ENCODE results near the gene LDB1. TPM values are rescaled to one million over a fixed set of nuclear protein-coding genes. Genes with fewer than 3 reads are reported as not detected.

Gene LDB1
- total RNA-seq = 10 to 100 TPM; 26.2 to 54.0 (median 27.3) TPM

DNA sequence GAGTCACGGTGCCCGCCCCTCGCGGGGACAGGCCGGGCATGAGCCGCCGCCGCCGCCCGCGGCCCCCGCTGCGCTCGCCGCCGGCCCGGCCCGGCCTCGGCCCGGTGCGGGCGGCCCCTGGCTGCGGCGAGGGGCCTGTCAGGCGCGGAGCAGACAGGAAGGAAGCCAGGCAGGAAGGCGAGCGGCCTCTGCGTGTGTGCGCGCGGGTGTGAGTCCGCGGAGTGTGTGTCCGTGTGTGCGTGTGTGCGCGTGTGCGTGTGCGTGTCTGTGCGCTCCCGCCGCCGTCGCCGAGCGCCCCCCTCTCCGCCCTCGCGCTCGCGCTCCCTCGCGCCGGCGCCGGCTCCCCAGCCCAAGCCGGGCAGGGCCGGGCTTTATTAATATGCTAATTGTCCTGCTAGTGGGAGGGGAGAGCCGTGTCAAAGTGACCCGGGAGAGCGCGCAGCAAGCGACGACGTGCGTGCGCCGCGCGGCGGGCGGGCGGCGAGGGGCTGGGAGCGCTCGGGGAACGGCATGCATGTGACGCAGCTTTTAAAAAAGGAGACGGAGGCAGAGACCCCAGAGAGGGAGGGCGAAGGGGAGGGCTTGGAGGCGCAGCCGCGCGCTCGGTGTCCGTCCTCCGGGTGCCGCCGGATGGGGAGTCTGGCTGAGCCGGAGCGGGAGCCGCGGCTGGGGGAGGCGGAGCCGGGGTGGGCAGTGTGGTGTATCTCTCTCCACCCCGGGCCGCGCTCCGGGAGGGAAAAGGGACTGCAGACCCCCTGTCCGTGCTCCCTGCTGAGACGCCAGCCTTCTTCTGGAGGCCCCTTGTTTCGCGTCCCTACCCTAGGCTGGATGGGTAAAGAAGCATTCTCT is at the start of gene LDB1:
Gene LDB1 (minus strand): TSS at position 227 of the 849 bp plus-strand sequence. CDS start 258 bp downstream, outside the sequence.
- WGBS, 2 donors = 0 to 1% methylated on average over 17 to 54 of the region's 104 CpGs

DNA sequence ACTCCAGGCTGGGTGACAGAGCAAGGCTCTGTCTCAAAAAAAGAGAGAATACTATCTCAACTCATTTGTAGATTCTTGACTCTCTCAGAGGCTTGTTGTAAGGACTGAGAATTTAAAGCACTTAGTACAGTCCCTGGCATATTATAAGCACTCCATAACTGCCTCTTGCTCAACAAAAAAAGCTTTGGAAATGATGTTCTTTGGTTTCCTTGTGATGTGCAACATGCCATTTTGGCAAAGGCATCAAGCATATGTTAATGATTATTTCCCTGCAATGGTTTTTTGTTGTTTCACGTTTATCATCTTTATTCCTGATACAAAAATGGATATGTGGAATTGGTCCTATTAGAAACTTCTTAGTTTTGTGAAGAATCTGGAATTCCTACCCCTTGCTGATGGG is 47.7 kb upstream of the LDB1 start:
- intact Hi-C loops (cut with DNase I) = no loop called here
- peaks cover 0 to 20% (median 0%) of the 10 kb centered on the region in 3 donors for H3K36me3 ChIP-seq
- TF ChIP-seq POLR2A (IDR thresholded peaks at IDR 0.05) (no peak), CTCF (IDR thresholded peaks at IDR 0.05) (no peak)
- H3K4me3 ChIP-seq = no peak overlapping the region
- no peaks in the 10 kb centered on the region for H3K27me3 ChIP-seq
- H3K9me3 ChIP-seq = no peaks in the 10 kb centered on the region
- 32 to 60% methylated on average over 1 of the region's 1 CpG for WGBS, 2 donors
- H3K27ac ChIP-seq = no peak overlapping the region
- H3K4me1 ChIP-seq = peaks cover 0 to 14% (median 0%) of the 10 kb centered on the region in 3 donors
- DNase-seq = no peak

More for the DNA sequence above, at the start of gene LDB1:
- intact Hi-C loops (cut with DNase I) = no loop called here
- DNase-seq = no peak
- TF ChIP-seq POLR2A (IDR thresholded peaks at IDR 0.05) (peak in 3 of 4 donors; percentile 78 to 95 (median 94)), CTCF (IDR thresholded peaks at IDR 0.05) (peak in 3 of 6 experiments; percentile 22 to 38 (median 24))
- H3K36me3 ChIP-seq = no peaks in the 10 kb centered on the region
- peak within 1 kb of the TSS; percentile 96 to 100 (median 98) for H3K27ac ChIP-seq
- H3K4me1 ChIP-seq = peaks cover 38 to 64% (median 47%) of the 10 kb centered on the region in 3 donors
- H3K9me3 ChIP-seq = no peaks in the 10 kb centered on the region
- peak within 1 kb of the TSS; percentile 69 to 92 (median 88) for H3K4me3 ChIP-seq
- H3K27me3 ChIP-seq = no peaks in the 10 kb centered on the region

DNA sequence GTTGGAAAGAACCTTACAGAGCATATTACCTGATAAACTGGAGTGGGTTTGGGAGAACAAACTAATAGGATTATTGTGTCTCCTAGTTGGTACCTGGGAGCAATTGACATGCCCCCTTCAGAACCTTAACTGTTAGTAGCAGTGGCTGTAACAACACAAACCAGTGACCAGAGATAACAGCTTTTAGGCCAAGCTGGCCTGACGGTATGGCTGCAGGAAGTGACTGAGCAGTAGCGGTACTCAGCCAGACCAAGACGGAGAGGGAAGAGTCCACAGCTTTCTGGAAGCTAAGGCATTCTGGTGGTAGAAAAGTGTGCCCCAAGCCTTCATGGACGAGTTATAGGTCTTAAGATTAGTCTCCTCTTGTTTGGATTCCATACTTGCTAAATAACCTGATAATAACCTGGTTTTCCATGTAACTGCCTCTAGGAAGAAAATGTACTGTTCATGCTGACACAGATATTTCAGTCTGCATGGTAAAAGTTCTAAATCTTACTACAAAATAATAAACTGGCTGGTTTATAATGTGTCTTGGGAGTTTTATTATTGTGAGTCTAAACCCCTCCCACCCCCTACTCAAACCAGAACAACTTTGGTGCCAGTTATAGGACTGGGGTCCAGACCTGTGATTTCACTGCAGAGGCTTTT is 43.3 kb upstream of the LDB1 start:
- no peak for TF ChIP-seq CTCF (IDR thresholded peaks at IDR 0.05)
- no peak for TF ChIP-seq POLR2A (IDR thresholded peaks at IDR 0.05)
- Histone ChIP-seq H3K4me1 (no peaks in the 10 kb centered on the region), H3K4me3 (no peak overlapping the region), H3K9me3 (no peaks in the 10 kb centered on the region), H3K36me3 (peaks cover 33 to 64% (median 39%) of the 10 kb centered on the region in 3 donors), H3K27me3 (no peaks in the 10 kb centered on the region), H3K27ac (no peak overlapping the region)
- intact Hi-C loops (cut with DNase I) = no loop called here
- DNase-seq = no peak
- WGBS, 2 donors = 69 to 74% methylated on average over 4 of the region's 4 CpGs

DNA sequence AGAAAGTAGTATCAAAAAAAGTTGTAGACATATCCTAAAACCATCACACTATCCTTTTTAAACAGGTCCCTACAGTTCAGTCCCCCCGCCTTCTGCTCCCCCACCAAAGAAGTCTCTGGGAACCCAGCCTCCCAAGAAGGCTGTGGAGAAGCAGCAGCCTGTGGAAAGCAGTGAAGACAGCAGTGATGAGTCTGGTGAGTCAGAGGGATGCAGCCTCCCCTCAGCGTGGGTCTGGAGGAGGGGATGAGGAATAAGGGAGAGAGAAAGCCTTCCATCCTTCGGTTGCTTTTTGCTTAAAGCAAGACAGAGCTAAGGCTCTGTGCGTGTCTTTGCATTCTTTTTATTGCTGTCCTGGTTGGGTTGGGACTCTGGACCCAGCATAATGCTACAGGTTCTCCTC is 39.7 kb upstream of the LDB1 start:
- H3K4me1 ChIP-seq = peaks cover 0 to 7% (median 0%) of the 10 kb centered on the region in 3 donors
- H3K27ac ChIP-seq = no peak overlapping the region
- 91 to 93% methylated on average over 4 of the region's 4 CpGs for WGBS, 2 donors
- intact Hi-C loops (cut with DNase I) = no loop called here
- no peak overlapping the region for H3K4me3 ChIP-seq
- peaks cover 44 to 100% (median 49%) of the 10 kb centered on the region in 3 donors for H3K36me3 ChIP-seq
- no peaks in the 10 kb centered on the region for H3K9me3 ChIP-seq
- no peak for TF ChIP-seq POLR2A (IDR thresholded peaks at IDR 0.05)
- no peak for TF ChIP-seq CTCF (IDR thresholded peaks at IDR 0.05)
- no peak for DNase-seq
- H3K27me3 ChIP-seq = no peaks in the 10 kb centered on the region
